IMR-90 (cell line): ENCODE measurements around the gene NFIX. TPM values are rescaled to one million over a fixed set of nuclear protein-coding genes. Genes with fewer than 3 reads are reported as not detected.

ENCODE experiments used
- ATAC-seq: fragments of 200-7000 bp; cut with Tn5 transposase; 2 replicates; pipeline ENCODE4 v1.9.1; 2020; ENCODE audit warnings: low read depth, mild to moderate bottlenecking, moderate library complexity
- BruUV-seq: library from RNA; stranded (reverse); fragments of 400-500 nt; replicated peaks from 2 replicates; lab custom pipeline; 2021; lab: Mats Ljungman, UMichigan
- CTCF ChIA-PET: fragments of 300-600 bp; formaldehyde crosslinking; extraction: SDS; loops from one replicate; lab custom pipeline; 2021; ENCODE audit warnings: antibody characterized with exemption; lab: Yijun Ruan, JAX
- POLR2A ChIA-PET: fragments of 300-600 bp; sonication (Branson Sonifier 250); formaldehyde crosslinking; loops from one replicate; lab custom pipeline; 2022; ENCODE audit warnings: antibody characterized with exemption; ENCODE audit not compliant: unreplicated experiment; lab: Charles Lee
- DNase-seq: peaks from one replicate; pipeline ENCODE4 v3.0.0; 2013
- H2AFZ ChIP-seq: replicated peaks from 2 replicates; pipeline ENCODE3; 2013; ENCODE audit warnings: low read length, mild to moderate bottlenecking; ENCODE audit not compliant: poor library complexity
- H2AK5ac ChIP-seq: 2 replicates; pipeline ENCODE4 v1.6.1; 2013; ENCODE audit warnings: low read depth, low read length, inconsistent platforms
- H2AK9ac ChIP-seq: replicated peaks from 2 replicates; pipeline ENCODE3; 2013; ENCODE audit warnings: mild to moderate bottlenecking, low read depth, low read length, moderate library complexity; ENCODE audit not compliant: poor library complexity
- H2BK120ac ChIP-seq: 2 replicates; pipeline ENCODE4 v1.6.1; 2013; ENCODE audit warnings: low read depth, low read length, inconsistent platforms
- H2BK15ac ChIP-seq: 3 replicates; pipeline ENCODE4 v1.6.1; 2013; ENCODE audit warnings: low read depth, low read length, inconsistent platforms
- H2BK20ac ChIP-seq: 2 replicates; pipeline ENCODE4 v1.6.1; 2013; ENCODE audit warnings: low read depth, mild to moderate bottlenecking, inconsistent platforms, low read length, moderate library complexity
- H2BK5ac ChIP-seq: 2 replicates; pipeline ENCODE4 v1.6.1; 2013; ENCODE audit warnings: mild to moderate bottlenecking, low read depth, low read length, inconsistent platforms; ENCODE audit not compliant: poor library complexity, severe bottlenecking
- H3K14ac ChIP-seq: replicated peaks from 2 replicates; pipeline ENCODE4 v1.6.1; 2013; ENCODE audit warnings: low read depth, low read length, inconsistent platforms
- H3K18ac ChIP-seq: 2 replicates; pipeline ENCODE4 v1.6.1; 2013; ENCODE audit warnings: low read depth, low read length, control low read depth
- H3K23ac ChIP-seq: 2 replicates; pipeline ENCODE4 v1.6.1; 2013; ENCODE audit warnings: low read depth, low read length, inconsistent platforms
- H3K27ac ChIP-seq: 2 replicates; pipeline ENCODE4 v1.5.1; 2013; ENCODE audit warnings: mild to moderate bottlenecking, control low read depth, low read length; ENCODE audit not compliant: insufficient read depth
- H3K27me3 ChIP-seq: 2 replicates; pipeline ENCODE4 v1.6.1; 2013; ENCODE audit warnings: low read length; ENCODE audit not compliant: control insufficient read depth, insufficient read depth
- H3K36me3 ChIP-seq: 2 replicates; pipeline ENCODE4 v1.6.1; 2013; ENCODE audit warnings: low read length, mixed read lengths; ENCODE audit not compliant: control insufficient read depth, insufficient read depth
- H3K4ac ChIP-seq: 2 replicates; pipeline ENCODE4 v1.6.1; 2013; ENCODE audit warnings: low read depth, low read length, inconsistent platforms
- H3K4me1 ChIP-seq: 2 replicates; pipeline ENCODE4 v1.6.1; 2013; ENCODE audit warnings: low read length, mixed read lengths; ENCODE audit not compliant: control insufficient read depth, insufficient read depth
- H3K4me2 ChIP-seq: 2 replicates; pipeline ENCODE4 v1.6.1; 2013; ENCODE audit warnings: low read depth, mild to moderate bottlenecking, control low read depth, low read length, moderate library complexity
- H3K4me3 ChIP-seq: 2 replicates; pipeline ENCODE4 v1.5.1; 2013; ENCODE audit warnings: low read depth, mild to moderate bottlenecking, control low read depth, low read length, moderate library complexity; ENCODE audit not compliant: insufficient read depth
- H3K56ac ChIP-seq: 2 replicates; pipeline ENCODE4 v1.6.1; 2013; ENCODE audit warnings: low read length, inconsistent platforms; ENCODE audit not compliant: insufficient read depth; ENCODE audit errors: extremely low read depth
- H3K79me1 ChIP-seq, 2 experiments: 2 replicates each; pipeline ENCODE4 v1.6.1; 2013; ENCODE audit warnings: low read length in 2 of 2, inconsistent platforms in 1 of 2, low read depth in 1 of 2
- H3K9ac ChIP-seq: 2 replicates; pipeline ENCODE4 v1.6.1; 2013; ENCODE audit warnings: low read depth, low read length, control low read depth
- H3K9me1 ChIP-seq: 2 replicates; pipeline ENCODE4 v1.6.1; 2013; ENCODE audit warnings: low read length, inconsistent platforms; ENCODE audit not compliant: insufficient read depth
- H3K9me3 ChIP-seq: 2 replicates; pipeline ENCODE4 v1.6.1; 2013; ENCODE audit warnings: low read length; ENCODE audit not compliant: control insufficient read depth, insufficient read depth
- H4K20me1 ChIP-seq: 2 replicates; pipeline ENCODE4 v1.6.1; 2013; ENCODE audit warnings: low read length, inconsistent platforms; ENCODE audit not compliant: insufficient read depth
- H4K5ac ChIP-seq: 2 replicates; pipeline ENCODE4 v1.6.1; 2013; ENCODE audit warnings: mild to moderate bottlenecking, low read depth, low read length, control low read depth
- H4K8ac ChIP-seq, 2 experiments: 2 replicates each; pipeline ENCODE4 v1.6.1; 2013; ENCODE audit warnings: low read depth in 2 of 2, low read length in 2 of 2, control low read depth in 1 of 2, inconsistent platforms in 1 of 2
- H4K91ac ChIP-seq: 2 replicates; pipeline ENCODE4 v1.6.1; 2013; ENCODE audit warnings: low read depth, low read length, inconsistent platforms; ENCODE audit not compliant: insufficient read depth
- BHLHE40 ChIP-seq: fragments of 150-350 bp; IDR thresholded peaks from 2 replicates; pipeline ENCODE4 v1.6.1; 2016; ENCODE audit warnings: mild to moderate bottlenecking, low read depth, low read length
- CEBPB ChIP-seq: IDR thresholded peaks from 2 replicates; pipeline ENCODE4 v1.6.1; 2012; ENCODE audit warnings: low read depth, low read length, improper control_type of control experiment
- CHD1 ChIP-seq: IDR thresholded peaks from 2 replicates; pipeline ENCODE4 v1.6.1; 2012; ENCODE audit warnings: low read depth, low read length, improper control_type of control experiment
- CTCF ChIP-seq: conservative IDR thresholded peaks from 2 replicates; pipeline ENCODE4 v1.5.1; 2012; ENCODE audit warnings: mild to moderate bottlenecking, low read depth, low read length, improper control_type of control experiment
- ELK1 ChIP-seq: fragments of 150-350 bp; IDR thresholded peaks from 2 replicates; pipeline ENCODE4 v1.6.1; 2016; ENCODE audit warnings: low read depth, mild to moderate bottlenecking, low read length, moderate library complexity, borderline replicate concordance
- FOS ChIP-seq: fragments of 150-350 bp; IDR thresholded peaks from 2 replicates; pipeline ENCODE4 v1.6.1; 2016; ENCODE audit warnings: low read depth, low read length
- MAFK ChIP-seq: IDR thresholded peaks from 2 replicates; pipeline ENCODE4 v1.6.1; 2012; ENCODE audit warnings: low read depth, low read length, improper control_type of control experiment
- MXI1 ChIP-seq: IDR thresholded peaks from 2 replicates; pipeline ENCODE4 v1.6.1; 2012; ENCODE audit warnings: low read depth, mild to moderate bottlenecking, low read length, moderate library complexity, borderline replicate concordance
- NFE2L2 ChIP-seq: fragments of 150-350 bp; IDR thresholded peaks from 2 replicates; pipeline ENCODE4 v1.6.1; 2016; ENCODE audit warnings: low read depth, mild to moderate bottlenecking, low read length
- RAD21 ChIP-seq: IDR thresholded peaks from 2 replicates; pipeline ENCODE4 v1.6.1; 2012; ENCODE audit warnings: low read length, improper control_type of control experiment
- RCOR1 ChIP-seq: IDR thresholded peaks from 2 replicates; pipeline ENCODE4 v1.6.1; 2012; ENCODE audit warnings: mild to moderate bottlenecking, low read length, improper control_type of control experiment; ENCODE audit not compliant: insufficient replicate concordance
- SMC3 ChIP-seq: fragments of 150-350 bp; IDR thresholded peaks from 2 replicates; pipeline ENCODE4 v1.6.1; 2016; ENCODE audit warnings: low read depth, mild to moderate bottlenecking, antibody characterized with exemption, low read length, moderate library complexity
- USF2 ChIP-seq: fragments of 150-350 bp; IDR thresholded peaks from 2 replicates; pipeline ENCODE4 v1.6.1; 2017; ENCODE audit warnings: mild to moderate bottlenecking, antibody characterized with exemption, low read length, low read depth
- WGBS, 2 experiments: methylation state at CpG; one replicate each; pipeline versions ENCODE4 v1.1.5 to v1.1.7; 2013; ENCODE audit warnings: missing lambda C conversion rate in 2 of 2; ENCODE audit not compliant: insufficient read length in 1 of 2; ENCODE audit errors: extremely low coverage in 2 of 2; 5-methylcytosine and 5-hydroxymethylcytosine counted together
- dilution Hi-C: fragments of 300-500 bp; cut with HindIII; formaldehyde crosslinking; loops from one replicate; pipeline ENCODE4 v1.14.3; 2018; ENCODE audit warnings: low sequenced_read_pairs; ENCODE audit not compliant: unreplicated experiment
- in situ Hi-C: fragments of 300-500 bp; cut with MboI; formaldehyde crosslinking; loops from 3 replicates; pipeline ENCODE4 v1.14.3; 2019; ENCODE audit warnings: low sequenced_read_pairs, inconsistent platforms, mixed read lengths
- intact Hi-C: fragments of 100-400 bp; cut with micrococcal nuclease; formaldehyde crosslinking; loops from 2 replicates; pipeline ENCODE4 v1.10.0; 2022
- polyA plus RNA-seq, 3 experiments: library from polyadenylated mRNA; depleted of rRNA; stranded (reverse); fragments of >200 nt; gene quantifications; 2 replicates each; pipeline ENCODE4 v1.2.3, GENCODE V29; 2012; ENCODE audit warnings: low replicate concordance in 1 of 3
- total RNA-seq: library from RNA; depleted of rRNA; stranded (reverse); fragments of >200 nt; gene quantifications from 2 replicates; pipeline ENCODE4 v1.2.3, GENCODE V29; 2012

NFIX gene
- total and polyA plus RNA-seq, 2 of the 4 experiments (the other 2 are of a cell fraction), result 10.2 to 47.7 TPM

- 0 out of 2 replicates have a peak, but pooled peaks cover 4% of the 10 kb centered on the region for H3K9me1 ChIP-seq
- H3K23ac ChIP-seq, result no peak overlapping the region
- H2AFZ ChIP-seq, result peak overlapping the region; percentile 9
- ATAC-seq (no peak), DNase-seq (no peak)
- peaks cover 12% of the 10 kb centered on the region for H3K4me1 ChIP-seq
- in situ Hi-C loops (no loop called here), dilution Hi-C loops (no loop called here), intact Hi-C loops (no loop called here)
- H2BK5ac ChIP-seq, result no peak overlapping the region
- H3K18ac ChIP-seq, result no peak overlapping the region
- BruUV-seq, result no TSS peak
- no peak overlapping the region for H3K4ac ChIP-seq
- H3K27me3 ChIP-seq, result no peaks in the 10 kb centered on the region
- peaks cover 6% of the 10 kb centered on the region; the same call in 1 of the 2 replicates for H3K36me3 ChIP-seq
- H2BK15ac ChIP-seq, result no peak overlapping the region
- no peak overlapping the region for H4K8ac ChIP-seq
- peak overlapping the region; percentile 50 for H2AK9ac ChIP-seq
- POLR2A ChIA-PET, result no interaction called here
- no peak overlapping the region for H2BK120ac ChIP-seq
- peaks cover 0 to 17% of the 10 kb centered on the region in 2 experiments; a peak in 1 of 4 replicates for H3K79me1 ChIP-seq
- H4K20me1 ChIP-seq, result no peaks in the 10 kb centered on the region; the same call in 1 of the 2 replicates
- H3K14ac ChIP-seq, result no peak overlapping the region
- H4K91ac ChIP-seq, result no peak overlapping the region
- H3K4me2 ChIP-seq, result no peak overlapping the region
- TF ChIP-seq SMC3 (no peak), NFE2L2 (no peak), CHD1 (no peak), RAD21 (no peak), MAFK (no peak), BHLHE40 (no peak), USF2 (no peak), MXI1 (no peak), CTCF (no peak), RCOR1 (no peak), CEBPB (no peak), ELK1 (no peak), FOS (no peak)
- CTCF ChIA-PET, result no interaction called here
- H3K56ac ChIP-seq, result no peak overlapping the region
- H3K27ac ChIP-seq, result no peak overlapping the region
- H4K5ac ChIP-seq, result no peak overlapping the region
- 56% methylated on average over 28 of the region's 77 CpGs; no CpG with 5 or more reads in 1 of the 2 experiments for WGBS, 2 experiments
- no peak overlapping the region for H2AK5ac ChIP-seq
- H3K9ac ChIP-seq, result no peak overlapping the region
- H3K9me3 ChIP-seq, result no peaks in the 10 kb centered on the region
- H3K4me3 ChIP-seq, result no peak overlapping the region
- no peak overlapping the region for H2BK20ac ChIP-seq
Observed at GRCh38 chr19:13099073-13099999, 104.1 kb downstream of the NFIX start.
